ENCODE measurements around the gene CACNA1D. TPM values are rescaled to one million over a fixed set of nuclear protein-coding genes. Genes with fewer than 3 reads are reported as not detected.

Gene CACNA1D
- total RNA-seq, 2 donors from 2014 or later = 0.57 TPM; not detected in 1

GRCh38 chr3:53858096-53858741 lies 363.8 kb downstream of the CACNA1D start:
- DNase-seq (no peak), ATAC-seq (no peak)
- Mint-ChIP-seq H3K4me1 (no peaks in the 10 kb centered on the region), H3K27ac (no peak overlapping the region), H3K27me3 (peaks cover 4% of the 10 kb centered on the region), H3K36me3 (ENCODE audit: low read depth) (peaks cover 4% of the 10 kb centered on the region), H3K4me3 (no peak overlapping the region)
- no peaks in the 10 kb centered on the region for H3K9me3 ChIP-seq (ENCODE audit: control insufficient read depth, low read length, poor library complexity, severe bottlenecking)

- ATAC-seq (no peak), DNase-seq (no peak)
- Mint-ChIP-seq H3K27ac (no peak overlapping the region), H3K4me1 (no peaks in the 10 kb centered on the region), H3K4me3 (no peak overlapping the region), H3K27me3 (peaks cover 3% of the 10 kb centered on the region), H3K36me3 (ENCODE audit: low read depth) (peaks cover 4% of the 10 kb centered on the region)
- H3K9me3 ChIP-seq (ENCODE audit: control insufficient read depth, low read length, poor library complexity, severe bottlenecking) = no peaks in the 10 kb centered on the region
These were observed 364.8 kb downstream of the CACNA1D start for GRCh38 chr3:53859178-53859577.

- no peak overlapping the region for H3K4me3 Mint-ChIP-seq
These were observed 365.8 kb downstream of the CACNA1D start for GRCh38 chr3:53860196-53860595.

GRCh38 chr3:53862241-53862640 lies 367.8 kb downstream of the CACNA1D start:
- DNase-seq (no peak), ATAC-seq (no peak)
- no peaks in the 10 kb centered on the region for H3K27me3 Mint-ChIP-seq
- no peak overlapping the region for H3K27ac Mint-ChIP-seq
- H3K36me3 Mint-ChIP-seq (ENCODE audit: low read depth) = peaks cover 4% of the 10 kb centered on the region
- no peak overlapping the region for H3K4me3 Mint-ChIP-seq
- no peaks in the 10 kb centered on the region for H3K4me1 Mint-ChIP-seq
- no peaks in the 10 kb centered on the region for H3K9me3 ChIP-seq (ENCODE audit: control insufficient read depth, low read length, poor library complexity, severe bottlenecking)

More at GRCh38 chr3:53860196-53860595, 365.8 kb downstream of the CACNA1D start:
- H3K27me3 Mint-ChIP-seq = no peaks in the 10 kb centered on the region
- H3K36me3 Mint-ChIP-seq (ENCODE audit: low read depth) = peaks cover 4% of the 10 kb centered on the region
- ATAC-seq (no peak), DNase-seq (no peak)
- no peak overlapping the region for H3K27ac Mint-ChIP-seq
- no peaks in the 10 kb centered on the region for H3K9me3 ChIP-seq (ENCODE audit: control insufficient read depth, low read length, poor library complexity, severe bottlenecking)
- no peaks in the 10 kb centered on the region for H3K4me1 Mint-ChIP-seq

- no peak overlapping the region for H3K4me3 Mint-ChIP-seq
- no peaks in the 10 kb centered on the region for H3K27me3 Mint-ChIP-seq
- no peaks in the 10 kb centered on the region for H3K9me3 ChIP-seq (ENCODE audit: control insufficient read depth, low read length, poor library complexity, severe bottlenecking)
- H3K4me1 Mint-ChIP-seq = peaks cover 5% of the 10 kb centered on the region
- no peak for DNase-seq
- peak overlapping the region; percentile 76 for H3K27ac Mint-ChIP-seq
- H3K36me3 Mint-ChIP-seq (ENCODE audit: low read depth) = peaks cover 6% of the 10 kb centered on the region
- ATAC-seq = no peak
These were observed 368.7 kb downstream of the CACNA1D start for GRCh38 chr3:53863145-53863544.

Other genes starting within 250 kb of the CACNA1D start
- 100 to 1,000 TPM; 105 to 109 TPM for gene TKT, start 238.6 kb upstream of the CACNA1D start, total RNA-seq
- 10 to 100 TPM; 47.9 to 50.1 TPM for gene DCP1A, start 147.1 kb upstream of the CACNA1D start, total RNA-seq